Measurements from ENCODE around the gene ATP11A.
A peak's percentile ranks its signal among the peaks of the same experiment; 100 is the strongest.
"Not testable (repeated sequence)": the region's sequence is repeated elsewhere in the genome, so short reads cannot be mapped to it uniquely, and the experiment has no call there.

The ATP11A gene

GRCh38 chr13:112709316-112709715, 19.5 kb downstream of the ATP11A start:
- DNase-seq, result not testable (repeated sequence)

GRCh38 chr13:112709825-112710783, 20.3 kb downstream of the ATP11A start:
- DNase-seq, result no peak

- DNase-seq, result no peak
Observed at GRCh38 chr13:112710855-112711527, 21.2 kb downstream of the ATP11A start.

- peak; percentile 65 for DNase-seq
Observed at GRCh38 chr13:112711528-112712265, 21.9 kb downstream of the ATP11A start.

GRCh38 chr13:112712451-112713207, 22.8 kb downstream of the ATP11A start:
- DNase-seq, result no peak

- DNase-seq, result no peak
Observed at GRCh38 chr13:112713517-112714253, 23.8 kb downstream of the ATP11A start.

- no peak for DNase-seq
Observed at GRCh38 chr13:112714376-112715174, 24.7 kb downstream of the ATP11A start.

- no peak for DNase-seq
Observed at GRCh38 chr13:112715210-112715609, 25.4 kb downstream of the ATP11A start.

GRCh38 chr13:112715715-112716460, 26.1 kb downstream of the ATP11A start:
- no peak for DNase-seq

GRCh38 chr13:112716461-112716820, 26.6 kb downstream of the ATP11A start:
- DNase-seq, result no peak

- no peak for DNase-seq
Observed at GRCh38 chr13:112716841-112717520, 27.1 kb downstream of the ATP11A start.

- DNase-seq, result no peak
Observed at GRCh38 chr13:112718318-112718717, 28.5 kb downstream of the ATP11A start.

GRCh38 chr13:112719016-112719415, 29.2 kb downstream of the ATP11A start:
- DNase-seq, result no peak

- DNase-seq, result no peak
Observed at GRCh38 chr13:112719556-112719955, 29.7 kb downstream of the ATP11A start.

- no peak for DNase-seq
Observed at GRCh38 chr13:112720251-112720650, 30.4 kb downstream of the ATP11A start.

- no peak for DNase-seq
Observed at GRCh38 chr13:112720814-112721197, 31.0 kb downstream of the ATP11A start.

- no peak for DNase-seq
Observed at GRCh38 chr13:112721198-112722104, 31.6 kb downstream of the ATP11A start.
